Mammary epithelial cell (primary cell): ENCODE data around the gene CACNG6.

Experiments used
- EZH2 ChIP-seq: IDR thresholded peaks from 2 replicates; pipeline ENCODE4 v1.6.1; 2012; ENCODE audit warnings: low read length, inconsistent platforms, borderline replicate concordance
- TF ChIP-seq, protein P1 (sequence below), 2 donors: IDR thresholded peaks in 1 of 2; conservative IDR thresholded peaks in 1 of 2; 2 replicates each; pipeline ENCODE4 v1.5.1; 2011 to 2012; ENCODE audit warnings: inconsistent platforms in 2 of 2, low read length in 2 of 2, mild to moderate bottlenecking in 2 of 2, control low read depth in 1 of 2, low read depth in 1 of 2; ENCODE audit not compliant: insufficient read depth in 1 of 2; ENCODE audit errors: extremely low read depth in 1 of 2

DNA sequence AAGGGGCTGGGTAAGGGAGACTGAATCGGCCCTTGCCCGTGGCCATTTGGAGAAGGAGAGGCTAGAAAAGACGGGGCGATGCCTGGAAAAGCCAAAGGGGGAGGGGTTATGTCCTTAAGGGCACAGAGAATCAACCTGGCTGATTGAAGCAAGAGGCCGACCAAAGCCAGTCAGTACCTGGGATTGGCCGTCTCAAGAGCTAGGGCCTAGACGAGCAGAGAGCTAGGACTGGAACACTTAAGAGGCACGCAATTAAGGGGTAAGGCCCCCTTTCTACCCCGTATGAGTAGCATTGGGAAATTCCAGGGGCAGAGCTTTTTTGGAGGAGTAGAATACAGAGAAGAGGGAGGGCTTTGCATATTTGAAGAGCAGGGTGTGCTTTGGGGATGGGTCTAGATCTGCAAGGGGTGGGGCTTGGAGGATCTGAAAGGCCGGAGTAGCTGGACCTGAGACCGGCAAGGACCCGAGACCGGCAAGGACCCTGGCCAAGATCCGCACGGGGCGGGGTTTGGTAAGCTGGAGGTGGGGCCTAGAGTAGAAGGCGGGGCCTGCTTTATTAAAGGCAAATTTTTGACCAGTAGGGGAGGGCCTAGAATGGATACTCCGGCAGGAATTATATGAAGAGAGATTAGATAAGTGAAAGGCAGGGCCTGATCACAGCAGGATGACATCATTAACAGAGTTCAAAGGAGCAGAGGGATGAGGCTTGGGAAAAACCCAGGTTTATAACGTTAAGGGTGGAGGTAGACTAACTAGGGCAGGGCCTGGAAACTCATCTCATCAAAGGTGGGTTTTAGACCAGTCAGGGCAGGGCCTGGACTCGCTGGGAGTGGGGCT lies 10.7 kb upstream of the CACNG6 start:
- TF ChIP-seq, protein P1, sequence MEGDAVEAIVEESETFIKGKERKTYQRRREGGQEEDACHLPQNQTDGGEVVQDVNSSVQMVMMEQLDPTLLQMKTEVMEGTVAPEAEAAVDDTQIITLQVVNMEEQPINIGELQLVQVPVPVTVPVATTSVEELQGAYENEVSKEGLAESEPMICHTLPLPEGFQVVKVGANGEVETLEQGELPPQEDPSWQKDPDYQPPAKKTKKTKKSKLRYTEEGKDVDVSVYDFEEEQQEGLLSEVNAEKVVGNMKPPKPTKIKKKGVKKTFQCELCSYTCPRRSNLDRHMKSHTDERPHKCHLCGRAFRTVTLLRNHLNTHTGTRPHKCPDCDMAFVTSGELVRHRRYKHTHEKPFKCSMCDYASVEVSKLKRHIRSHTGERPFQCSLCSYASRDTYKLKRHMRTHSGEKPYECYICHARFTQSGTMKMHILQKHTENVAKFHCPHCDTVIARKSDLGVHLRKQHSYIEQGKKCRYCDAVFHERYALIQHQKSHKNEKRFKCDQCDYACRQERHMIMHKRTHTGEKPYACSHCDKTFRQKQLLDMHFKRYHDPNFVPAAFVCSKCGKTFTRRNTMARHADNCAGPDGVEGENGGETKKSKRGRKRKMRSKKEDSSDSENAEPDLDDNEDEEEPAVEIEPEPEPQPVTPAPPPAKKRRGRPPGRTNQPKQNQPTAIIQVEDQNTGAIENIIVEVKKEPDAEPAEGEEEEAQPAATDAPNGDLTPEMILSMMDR (conservative IDR thresholded peaks at IDR 0.05 in 1 of 2, IDR thresholded peaks at IDR 0.05 in 1 of 2; ENCODE audit: extremely low read depth in 1 of 2, insufficient read depth in 1 of 2, low read depth in 1 of 2, low read length in 2 of 2): no peak
- no peak for TF ChIP-seq EZH2
